Esophagus squamous epithelium (tissue), 5 donors: ENCODE results near the gene ALPK1. TPM values are rescaled to one million over a fixed set of nuclear protein-coding genes. Genes with fewer than 3 reads are reported as not detected.

ENCODE experiments used
- DNase-seq: peaks from one replicate; lab custom pipeline; 2025; lab: John Stamatoyannopoulos, UW
- H3K27ac ChIP-seq, 4 donors: fragments of 200-600 bp; sonication (generic); one replicate each; pipeline ENCODE4 v1.5.1; 2016 to 2019; ENCODE audit warnings: mild to moderate bottlenecking in 1 of 4
- H3K27me3 ChIP-seq, 4 donors: fragments of 200-600 bp; sonication (generic); 1 replicate in 3 of 4; 2 replicates in 1 of 4; pipeline versions ENCODE4 v1.5.1 to v1.6.0; 2017 to 2021; ENCODE audit warnings: antibody characterized with exemption in 1 of 4
- H3K36me3 ChIP-seq, 3 donors: fragments of 200-600 bp; sonication (generic); one replicate each; pipeline ENCODE4 v1.5.1; 2016 to 2019
- H3K4me1 ChIP-seq, 3 donors: fragments of 200-600 bp; sonication (generic); one replicate each; pipeline ENCODE4 v1.5.1; 2017 to 2019
- H3K4me3 ChIP-seq, 4 donors: fragments of 200-600 bp; sonication (generic); 1 replicate in 3 of 4; 2 replicates in 1 of 4; pipeline ENCODE4 v1.5.1; 2016 to 2019; ENCODE audit warnings: mild to moderate bottlenecking in 2 of 4, moderate library complexity in 1 of 4
- H3K9me3 ChIP-seq, 3 donors: fragments of 200-600 bp; sonication (generic); one replicate each; pipeline ENCODE4 v1.5.1; 2016 to 2019
- CTCF ChIP-seq, 6 experiments: fragments of 450-650 bp in 4 of 6; fragments of 200-600 bp in 2 of 6; sonication (generic) in 2 of 6; IDR thresholded peaks; one replicate each; pipeline ENCODE4 v1.5.1; 2016 to 2019; ENCODE audit warnings: antibody characterized with exemption in 6 of 6, mild to moderate bottlenecking in 4 of 6, moderate library complexity in 4 of 6
- POLR2A ChIP-seq, 4 donors: fragments of 450-650 bp; IDR thresholded peaks; one replicate each; pipeline ENCODE4 v1.6.1; 2017; ENCODE audit warnings: antibody characterized with exemption in 4 of 4, mild to moderate bottlenecking in 4 of 4, moderate library complexity in 3 of 4
- WGBS, 2 donors: methylation state at CpG; one replicate each; pipeline ENCODE4 v1.1.5; 2018; 5-methylcytosine and 5-hydroxymethylcytosine counted together
- intact Hi-C: fragments of 100-400 bp; cut with DNase I; formaldehyde crosslinking; loops from one replicate; pipeline ENCODE4 v1.15.0; 2022
- total RNA-seq, 4 donors: library from RNA; depleted of rRNA; stranded (reverse); fragments of >200 nt; gene quantifications; one replicate each; pipeline ENCODE4 v1.1.0, GENCODE V29; 2016
- donor health status: DM: yes; HTN: yes; CAD: no.

The ALPK1 gene
- total RNA-seq, 4 donors from 2014 or later: 12.6 to 19.5 (median 12.8) TPM

- TF ChIP-seq POLR2A (IDR thresholded peaks at IDR 0.05) (no peak), CTCF (IDR thresholded peaks at IDR 0.05) (no peak)
- Histone ChIP-seq H3K9me3 (peaks cover 0 to 8% (median 0%) of the 10 kb centered on the region in 3 donors), H3K4me3 (no peak overlapping the region), H3K4me1 (no peaks in the 10 kb centered on the region), H3K27ac (no peak overlapping the region), H3K27me3 (no peaks in the 10 kb centered on the region), H3K36me3 (peaks cover 0 to 1% (median 0%) of the 10 kb centered on the region in 3 donors)
- intact Hi-C loops: no loop called here
- whole genome bisulfite sequencing, 2 donors: 41 to 54% methylated on average over 8 of the region's 8 CpGs
- no peak for DNase-seq
These were observed 151.3 kb downstream of the ALPK1 start for GRCh38 chr4:112448306-112449132.

- DNase-seq: no peak
- H3K4me1 ChIP-seq: no peaks in the 10 kb centered on the region
- TF ChIP-seq CTCF (IDR thresholded peaks at IDR 0.05) (no peak), POLR2A (IDR thresholded peaks at IDR 0.05) (no peak)
- no peak overlapping the region for H3K4me3 ChIP-seq
- 73 to 95% methylated on average over 1 to 3 of the region's 3 CpGs for WGBS, 2 donors
- H3K27me3 ChIP-seq: no peaks in the 10 kb centered on the region
- H3K36me3 ChIP-seq: no peaks in the 10 kb centered on the region
- H3K9me3 ChIP-seq: peaks cover 0 to 7% (median 0%) of the 10 kb centered on the region in 3 donors
- intact Hi-C loops: no loop called here
- H3K27ac ChIP-seq: no peak overlapping the region
These were observed 152.5 kb downstream of the ALPK1 start for GRCh38 chr4:112449708-112450107.

GRCh38 chr4:112451104-112451503 is 153.9 kb downstream of the ALPK1 start:
- Histone ChIP-seq H3K4me3 (no peak overlapping the region), H3K27me3 (no peaks in the 10 kb centered on the region), H3K36me3 (no peaks in the 10 kb centered on the region), H3K9me3 (no peaks in the 10 kb centered on the region), H3K27ac (no peak overlapping the region), H3K4me1 (no peaks in the 10 kb centered on the region)
- WGBS, 2 donors: 72 to 73% methylated on average over 4 of the region's 4 CpGs
- TF ChIP-seq POLR2A (IDR thresholded peaks at IDR 0.05): no peak
- no peak for TF ChIP-seq CTCF (IDR thresholded peaks at IDR 0.05)
- DNase-seq: no peak
- intact Hi-C loops: no loop called here

GRCh38 chr4:112451831-112452230 is 154.7 kb downstream of the ALPK1 start:
- 67 to 80% methylated on average over 4 of the region's 4 CpGs for WGBS, 2 donors
- H3K36me3 ChIP-seq: no peaks in the 10 kb centered on the region
- no peaks in the 10 kb centered on the region for H3K27me3 ChIP-seq
- H3K4me3 ChIP-seq: no peak overlapping the region
- TF ChIP-seq CTCF (IDR thresholded peaks at IDR 0.05) (no peak), POLR2A (IDR thresholded peaks at IDR 0.05) (no peak)
- no peaks in the 10 kb centered on the region for H3K9me3 ChIP-seq
- H3K27ac ChIP-seq: no peak overlapping the region
- H3K4me1 ChIP-seq: no peaks in the 10 kb centered on the region
- intact Hi-C loops: no loop called here
- no peak for DNase-seq

GRCh38 chr4:112453321-112453720 is 156.2 kb downstream of the ALPK1 start:
- H3K27ac ChIP-seq: no peak overlapping the region
- H3K9me3 ChIP-seq: no peaks in the 10 kb centered on the region
- no peak overlapping the region for H3K4me3 ChIP-seq
- 67 to 68% methylated on average over 2 of the region's 2 CpGs for WGBS, 2 donors
- intact Hi-C loops: no loop called here
- no peak for DNase-seq
- no peaks in the 10 kb centered on the region for H3K36me3 ChIP-seq
- no peak for TF ChIP-seq CTCF (IDR thresholded peaks at IDR 0.05)
- no peak for TF ChIP-seq POLR2A (IDR thresholded peaks at IDR 0.05)
- no peaks in the 10 kb centered on the region for H3K27me3 ChIP-seq
- H3K4me1 ChIP-seq: no peaks in the 10 kb centered on the region
